Measurements from ENCODE around the gene RBFOX1.

DNA sequence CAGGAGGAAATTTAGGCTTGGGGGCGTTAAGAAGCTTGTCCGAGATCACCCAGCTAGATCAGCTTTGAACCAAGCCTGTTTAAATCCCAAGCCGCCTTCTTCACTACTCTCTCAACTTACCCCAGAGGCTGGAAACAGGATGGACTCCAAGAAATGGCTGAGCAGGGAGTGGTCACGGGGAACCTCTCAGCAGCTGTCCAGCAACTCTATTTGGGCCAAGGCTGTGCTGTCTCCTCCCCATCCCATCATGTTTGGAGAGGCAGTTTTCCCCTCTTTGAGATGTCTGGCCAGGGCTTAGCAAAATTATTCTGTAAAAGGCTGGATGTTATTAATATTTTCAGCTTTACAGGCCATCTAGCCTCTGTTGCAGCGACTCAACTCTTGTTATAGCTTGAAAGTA, 305.7 kb downstream of the RBFOX1 start:
- TF ChIP-seq POLR2A (IDR thresholded peaks at IDR 0.05) (no peak), CTCF (IDR thresholded peaks at IDR 0.05) (no peak)

Measured in Peyer's patch (tissue), 4 donors.